Epithelial cell of alveolus of lung (primary cell): ENCODE results near the gene GLT1D1. TPM values are rescaled to one million over a fixed set of nuclear protein-coding genes. Genes with fewer than 3 reads are reported as not detected.

Source experiments
- total RNA-seq: library from RNA; depleted of rRNA; stranded (reverse); fragments of >200 nt; gene quantifications from 2 replicates; pipeline ENCODE4 v1.2.1, GENCODE V29; 2015

GLT1D1 gene
- total RNA-seq, result not detected in 2 replicates

GRCh38 chr12:128852885-128853599, at the start of gene GLT1D1:
Gene GLT1D1, plus strand, starts transcription at chr12:128853478. Its CDS starts 104 bp downstream, at chr12:128853582.

GRCh38 chr12:128823916-128824839, 29.1 kb upstream of the GLT1D1 start, which contains the start of gene SLC15A4:
Gene SLC15A4, minus strand, starts transcription at chr12:128823958. Its CDS starts 15 bp downstream, at chr12:128823943.

Other genes with a start within 250 kb of the GLT1D1 start
- 42.6 and 48.1 TPM in 2 replicates for gene SLC15A4, start 29.5 kb upstream of the GLT1D1 start, total RNA-seq